HG03196 (cell line): Measurements from ENCODE around the gene KRTAP5-5.
A peak's percentile ranks its signal among the peaks of the same experiment; 100 is the strongest.
"Not testable (repeated sequence)": the region's sequence is repeated elsewhere in the genome, so short reads cannot be mapped to it uniquely, and the experiment has no call there.

Experiments used
- ATAC-seq: cut with Tn5 transposase; IDR thresholded peaks from one replicate; pipeline ENCODE4 v1.9.1; 2021; ENCODE audit not compliant: unreplicated experiment

Gene KRTAP5-5

GRCh38 chr11:1605923-1606322 lies 23.7 kb upstream of the KRTAP5-5 start:
- peak; percentile 91 for ATAC-seq

GRCh38 chr11:1607156-1607845 lies 22.3 kb upstream of the KRTAP5-5 start:
- not testable (repeated sequence) for ATAC-seq

- not testable (repeated sequence) for ATAC-seq
Observed at GRCh38 chr11:1607901-1608300, 21.7 kb upstream of the KRTAP5-5 start.

GRCh38 chr11:1608363-1608762 lies 21.2 kb upstream of the KRTAP5-5 start, which contains the start of gene KRTAP5-3:
Gene KRTAP5-3 (minus strand): TSS chr11:1608463. CDS start chr11:1608385, 78 bp downstream.
- ATAC-seq, result no peak

GRCh38 chr11:1618231-1618630 lies 11.3 kb upstream of the KRTAP5-5 start:
- no peak for ATAC-seq

- ATAC-seq, result no peak
Observed at GRCh38 chr11:1619449-1619848, 10.1 kb upstream of the KRTAP5-5 start.

- no peak for ATAC-seq
Observed at GRCh38 chr11:1622086-1622485, 7.5 kb upstream of the KRTAP5-5 start, which contains the start of gene KRTAP5-4. Gene KRTAP5-4 (minus strand): TSS chr11:1622138. CDS start chr11:1622093, 45 bp downstream.

GRCh38 chr11:1623716-1624115 lies 5.9 kb upstream of the KRTAP5-5 start:
- no peak for ATAC-seq

GRCh38 chr11:1624621-1625020 lies 5.0 kb upstream of the KRTAP5-5 start:
- no peak for ATAC-seq

- no peak for ATAC-seq
Observed at GRCh38 chr11:1625541-1625940, 4.0 kb upstream of the KRTAP5-5 start.

GRCh38 chr11:1628506-1629325 lies 859 bp upstream of the KRTAP5-5 start:
- ATAC-seq, result no peak

GRCh38 chr11:1630271-1630670 lies 696 bp downstream of the KRTAP5-5 start:
- ATAC-seq, result no peak

GRCh38 chr11:1631066-1631568 lies 1.5 kb downstream of the KRTAP5-5 start:
- no peak for ATAC-seq

GRCh38 chr11:1632053-1632714 lies 2.6 kb downstream of the KRTAP5-5 start:
- ATAC-seq, result no peak

GRCh38 chr11:1633864-1634263 lies 4.3 kb downstream of the KRTAP5-5 start:
- no peak for ATAC-seq

GRCh38 chr11:1636291-1636950 lies 6.8 kb downstream of the KRTAP5-5 start:
- ATAC-seq, result no peak

GRCh38 chr11:1637628-1638027 lies 8.1 kb downstream of the KRTAP5-5 start:
- no peak for ATAC-seq

GRCh38 chr11:1638344-1638743 lies 8.8 kb downstream of the KRTAP5-5 start:
- no peak for ATAC-seq

- ATAC-seq, result no peak
Observed at GRCh38 chr11:1639102-1639620, 9.6 kb downstream of the KRTAP5-5 start.

GRCh38 chr11:1639666-1640065 lies 10.1 kb downstream of the KRTAP5-5 start:
- no peak for ATAC-seq
